Measurements from ENCODE around the gene ENO1.

Gene ENO1

GRCh38 chr1:8813016-8813763 is 65.3 kb downstream of the ENO1 start:
- no peak for DNase-seq (ENCODE audit: low spot score)

DNA sequence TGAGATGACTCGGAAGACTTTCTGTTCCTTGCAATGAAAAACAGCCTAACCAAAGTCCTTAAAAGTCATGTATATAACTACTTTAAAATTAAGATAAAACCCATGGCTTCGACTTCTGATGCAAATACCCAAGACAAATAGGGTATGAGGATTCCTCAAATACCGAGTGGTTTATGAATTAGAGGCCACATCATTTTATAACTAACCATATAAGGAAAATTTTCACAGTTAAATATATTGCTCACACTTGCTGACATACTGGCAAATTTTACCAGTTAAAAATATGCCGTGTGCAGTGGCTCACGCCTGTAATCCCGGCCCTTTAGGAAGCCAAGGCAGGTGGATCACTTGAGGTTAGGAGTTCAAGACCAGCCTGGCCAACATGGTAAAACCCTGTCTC is 66.4 kb downstream of the ENO1 start:
- DNase-seq (ENCODE audit: low spot score) = no peak
